ENCODE results near the gene SDR39U1. TPM values are rescaled to one million over a fixed set of nuclear protein-coding genes. Genes with fewer than 3 reads are reported as not detected.

Gene SDR39U1
- total RNA-seq, 1 donor from 2014 or later: 40.8 TPM

GRCh38 chr14:24409192-24409591 lies 33.4 kb downstream of the SDR39U1 start:
- DNase-seq (ENCODE audit: low spot score): no peak
- H3K27ac Mint-ChIP-seq: no peak overlapping the region

DNA sequence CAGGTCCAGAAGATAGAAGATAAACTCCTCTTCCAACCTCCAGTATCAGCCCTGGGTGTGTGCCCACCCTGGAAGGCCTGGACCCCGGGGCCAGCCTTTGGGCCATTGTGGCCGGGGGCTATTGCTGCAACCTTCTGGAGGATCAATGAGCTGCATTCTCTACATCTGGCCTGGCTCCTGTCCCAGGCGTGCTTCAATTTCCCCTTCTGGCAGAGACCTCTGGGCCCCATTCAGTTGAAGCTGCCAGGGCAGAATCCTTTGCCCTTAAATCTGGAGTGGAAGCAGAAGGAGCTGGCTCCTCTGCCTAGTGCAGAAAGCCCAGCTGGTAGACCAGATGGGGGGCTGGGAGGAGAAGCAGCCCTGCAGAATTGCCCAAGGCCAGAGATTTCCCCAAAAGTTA lies 33.8 kb downstream of the SDR39U1 start:
- Mint-ChIP-seq H3K9me3 (no peaks in the 10 kb centered on the region), H3K27ac (no peak overlapping the region), H3K36me3 (ENCODE audit: low read depth) (no peaks in the 10 kb centered on the region), H3K4me1 (ENCODE audit: low read depth) (no peaks in the 10 kb centered on the region), H3K27me3 (ENCODE audit: low read depth) (peaks cover 17% of the 10 kb centered on the region), H3K4me3 (ENCODE audit: low read depth) (no peak overlapping the region)
- DNase-seq (ENCODE audit: low spot score): no peak
- intact Hi-C loops (cut with micrococcal nuclease): no loop called here

More at GRCh38 chr14:24409192-24409591, 33.4 kb downstream of the SDR39U1 start:
- Mint-ChIP-seq H3K9me3 (no peaks in the 10 kb centered on the region), H3K4me1 (ENCODE audit: low read depth) (no peaks in the 10 kb centered on the region), H3K36me3 (ENCODE audit: low read depth) (no peaks in the 10 kb centered on the region), H3K4me3 (ENCODE audit: low read depth) (no peak overlapping the region), H3K27me3 (ENCODE audit: low read depth) (peaks cover 13% of the 10 kb centered on the region)
- intact Hi-C loops (cut with micrococcal nuclease): no loop called here

DNA sequence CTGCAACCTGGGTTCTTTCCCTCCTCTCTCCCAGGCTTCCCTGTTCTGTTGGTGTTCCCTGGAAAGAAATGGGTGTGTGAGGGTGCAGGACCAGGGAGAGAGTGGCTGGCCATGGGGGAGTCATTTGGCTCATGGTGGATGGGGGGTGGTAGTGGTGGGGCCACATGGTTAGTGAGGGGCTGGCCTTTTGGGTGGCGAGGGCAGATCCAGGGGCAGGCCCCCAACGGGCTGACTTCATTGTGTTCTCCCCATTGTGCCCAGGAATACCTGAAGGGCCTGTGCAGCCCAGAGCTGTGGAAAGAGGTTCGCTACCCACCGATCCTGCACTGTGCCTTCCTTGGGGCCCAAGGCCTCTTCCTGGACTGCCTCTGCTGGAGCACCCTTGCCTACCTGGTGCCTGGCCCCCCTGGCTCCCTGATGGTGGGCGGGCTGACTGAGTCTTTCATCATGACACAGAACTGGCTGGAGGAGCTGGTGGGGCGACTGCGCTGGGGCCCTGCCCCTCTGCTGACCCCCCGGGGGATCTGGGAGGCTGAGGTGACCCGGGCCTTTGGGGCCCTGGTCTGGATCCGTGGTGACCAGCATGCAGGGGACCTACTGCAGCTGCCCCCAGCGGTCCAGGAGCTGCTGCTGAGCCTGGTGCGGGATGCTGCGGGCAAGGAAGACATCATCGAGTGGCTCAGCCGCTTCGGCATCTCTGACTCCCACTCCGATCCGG lies 34.8 kb downstream of the SDR39U1 start:
- no peaks in the 10 kb centered on the region for H3K4me1 Mint-ChIP-seq (ENCODE audit: low read depth)
- no peak overlapping the region for H3K4me3 Mint-ChIP-seq (ENCODE audit: low read depth)
- DNase-seq (ENCODE audit: low spot score): no peak
- intact Hi-C loops (cut with micrococcal nuclease): no loop called here
- H3K9me3 Mint-ChIP-seq: no peaks in the 10 kb centered on the region
- no peaks in the 10 kb centered on the region for H3K36me3 Mint-ChIP-seq (ENCODE audit: low read depth)
- peaks cover 26% of the 10 kb centered on the region for H3K27me3 Mint-ChIP-seq (ENCODE audit: low read depth)
- H3K27ac Mint-ChIP-seq: no peak overlapping the region

- DNase-seq (ENCODE audit: low spot score): no peak
- no peak overlapping the region for H3K4me3 Mint-ChIP-seq (ENCODE audit: low read depth)
- H3K4me1 Mint-ChIP-seq (ENCODE audit: low read depth): no peaks in the 10 kb centered on the region
- H3K27ac Mint-ChIP-seq: no peak overlapping the region
- peaks cover 36% of the 10 kb centered on the region for H3K27me3 Mint-ChIP-seq (ENCODE audit: low read depth)
- intact Hi-C loops (cut with micrococcal nuclease): no loop called here
- H3K9me3 Mint-ChIP-seq: no peaks in the 10 kb centered on the region
- no peaks in the 10 kb centered on the region for H3K36me3 Mint-ChIP-seq (ENCODE audit: low read depth)
These were observed 36.2 kb downstream of the SDR39U1 start for GRCh38 chr14:24406416-24406815.

GRCh38 chr14:24404814-24405213 lies 37.8 kb downstream of the SDR39U1 start:
- intact Hi-C loops (cut with micrococcal nuclease): no loop called here
- H3K27me3 Mint-ChIP-seq (ENCODE audit: low read depth): peaks cover 42% of the 10 kb centered on the region
- no peaks in the 10 kb centered on the region for H3K9me3 Mint-ChIP-seq
- H3K4me3 Mint-ChIP-seq (ENCODE audit: low read depth): no peak overlapping the region
- no peaks in the 10 kb centered on the region for H3K4me1 Mint-ChIP-seq (ENCODE audit: low read depth)
- H3K27ac Mint-ChIP-seq: no peak overlapping the region
- H3K36me3 Mint-ChIP-seq (ENCODE audit: low read depth): no peaks in the 10 kb centered on the region
- no peak for DNase-seq (ENCODE audit: low spot score)

DNA sequence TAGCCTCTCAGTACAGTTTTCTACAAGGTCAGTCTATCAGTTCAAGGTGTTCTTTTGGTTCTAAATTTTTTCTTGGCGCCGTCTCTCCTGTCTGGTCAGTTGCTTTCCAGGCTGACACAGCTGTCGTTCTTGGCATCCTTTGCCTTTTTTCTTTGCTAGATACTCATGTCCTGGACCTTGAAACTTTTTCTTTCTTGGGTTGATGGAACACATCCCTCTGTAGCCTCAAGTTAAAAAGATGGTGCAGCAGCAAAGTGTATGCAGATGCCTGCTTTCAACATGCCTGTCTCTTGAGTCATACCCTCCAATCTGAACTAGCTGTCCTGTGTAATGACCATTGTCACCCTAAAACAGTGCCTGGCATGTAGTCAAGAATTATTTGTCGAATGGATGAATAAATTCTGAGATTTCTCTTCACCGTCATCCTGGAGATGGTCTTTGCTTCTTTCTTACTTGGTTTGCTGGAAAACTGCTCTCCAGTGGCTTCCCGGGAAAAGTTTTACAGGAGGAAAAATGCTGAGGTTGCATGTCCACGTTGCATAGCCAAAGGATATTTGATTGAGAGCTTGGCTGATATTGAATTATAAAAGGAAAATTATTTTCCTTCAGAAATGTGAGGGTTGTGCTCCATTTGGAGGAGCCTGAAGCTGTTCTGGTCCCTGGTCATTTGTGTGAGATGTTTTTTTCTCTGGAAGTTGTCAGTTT lies 39.1 kb downstream of the SDR39U1 start:
- H3K27me3 Mint-ChIP-seq (ENCODE audit: low read depth): peaks cover 47% of the 10 kb centered on the region
- intact Hi-C loops (cut with micrococcal nuclease): no loop called here
- H3K36me3 Mint-ChIP-seq (ENCODE audit: low read depth): no peaks in the 10 kb centered on the region
- no peak for DNase-seq (ENCODE audit: low spot score)
- no peaks in the 10 kb centered on the region for H3K9me3 Mint-ChIP-seq
- H3K4me1 Mint-ChIP-seq (ENCODE audit: low read depth): peaks cover 2% of the 10 kb centered on the region
- H3K4me3 Mint-ChIP-seq (ENCODE audit: low read depth): no peak overlapping the region
- H3K27ac Mint-ChIP-seq: no peak overlapping the region

- H3K4me1 Mint-ChIP-seq (ENCODE audit: low read depth): peaks cover 2% of the 10 kb centered on the region
- H3K27me3 Mint-ChIP-seq (ENCODE audit: low read depth): peaks cover 55% of the 10 kb centered on the region
- H3K4me3 Mint-ChIP-seq (ENCODE audit: low read depth): no peak overlapping the region
- H3K9me3 Mint-ChIP-seq: no peaks in the 10 kb centered on the region
- no peaks in the 10 kb centered on the region for H3K36me3 Mint-ChIP-seq (ENCODE audit: low read depth)
- intact Hi-C loops (cut with micrococcal nuclease): no loop called here
- no peak for DNase-seq (ENCODE audit: low spot score)
- H3K27ac Mint-ChIP-seq: no peak overlapping the region
These were observed 40.5 kb downstream of the SDR39U1 start for GRCh38 chr14:24401810-24402702.

DNA sequence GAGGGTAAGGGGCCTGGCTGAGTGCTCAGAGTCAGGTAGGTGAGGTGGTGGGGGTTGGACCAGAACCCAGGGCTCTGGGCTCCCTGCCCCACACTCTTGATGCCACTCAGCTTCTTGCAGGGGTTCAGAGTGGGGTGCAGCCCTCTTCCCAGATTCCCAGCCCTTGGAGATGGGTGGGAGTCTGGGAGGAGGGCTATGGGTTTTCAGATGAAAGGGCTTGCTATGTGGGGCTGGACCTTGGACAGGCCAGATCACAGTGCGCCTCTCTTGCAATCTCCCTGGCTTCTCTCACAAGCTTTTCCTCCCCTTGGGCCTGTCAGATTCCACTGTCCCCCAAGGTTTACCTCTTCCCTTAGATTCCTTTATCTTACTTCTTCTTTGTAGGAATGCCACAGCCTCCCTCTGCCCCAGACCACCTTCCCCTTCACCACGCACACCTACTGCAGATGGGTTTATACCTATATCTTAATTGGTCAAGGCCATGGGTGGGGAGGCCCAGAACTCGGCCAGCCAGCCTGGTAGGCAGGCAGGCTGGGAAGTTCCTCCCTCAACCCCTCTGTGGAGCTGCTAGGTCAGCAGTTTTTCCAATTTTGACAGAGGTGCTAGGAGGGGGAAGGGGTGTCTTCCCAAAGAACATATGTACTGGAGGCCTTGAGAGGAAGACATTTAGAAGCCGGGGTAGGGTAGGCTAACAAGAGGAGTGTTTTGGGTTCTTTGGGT lies 42.4 kb downstream of the SDR39U1 start:
- no peak for DNase-seq (ENCODE audit: low spot score)
- no peaks in the 10 kb centered on the region for H3K9me3 Mint-ChIP-seq
- no peak overlapping the region for H3K27ac Mint-ChIP-seq
- no peaks in the 10 kb centered on the region for H3K36me3 Mint-ChIP-seq (ENCODE audit: low read depth)
- intact Hi-C loops (cut with micrococcal nuclease): no loop called here
- H3K27me3 Mint-ChIP-seq (ENCODE audit: low read depth): peaks cover 60% of the 10 kb centered on the region
- H3K4me3 Mint-ChIP-seq (ENCODE audit: low read depth): no peak overlapping the region
- peaks cover 2% of the 10 kb centered on the region for H3K4me1 Mint-ChIP-seq (ENCODE audit: low read depth)

- H3K27ac Mint-ChIP-seq: no peak overlapping the region
- H3K27me3 Mint-ChIP-seq (ENCODE audit: low read depth): peaks cover 58% of the 10 kb centered on the region
- DNase-seq (ENCODE audit: low spot score): no peak
- H3K4me1 Mint-ChIP-seq (ENCODE audit: low read depth): peaks cover 2% of the 10 kb centered on the region
- intact Hi-C loops (cut with micrococcal nuclease): no loop called here
- no peaks in the 10 kb centered on the region for H3K36me3 Mint-ChIP-seq (ENCODE audit: low read depth)
- peak overlapping the region; percentile 28 for H3K4me3 Mint-ChIP-seq (ENCODE audit: low read depth)
- H3K9me3 Mint-ChIP-seq: no peaks in the 10 kb centered on the region
These were observed 43.1 kb downstream of the SDR39U1 start for GRCh38 chr14:24399447-24399822.

GRCh38 chr14:24398653-24399446 lies 43.7 kb downstream of the SDR39U1 start, which contains the start of gene NYNRIN:
Gene NYNRIN (plus strand): TSS chr14:24399003. CDS start chr14:24399247, 244 bp downstream.
- Mint-ChIP-seq H3K27ac (no peak within 1 kb of the TSS), H3K27me3 (ENCODE audit: low read depth) (peaks cover 54% of the 10 kb centered on the region), H3K36me3 (ENCODE audit: low read depth) (no peaks in the 10 kb centered on the region), H3K9me3 (no peaks in the 10 kb centered on the region), H3K4me1 (ENCODE audit: low read depth) (peaks cover 2% of the 10 kb centered on the region), H3K4me3 (ENCODE audit: low read depth) (peak within 1 kb of the TSS; percentile 28)
- no peak for DNase-seq (ENCODE audit: low spot score)
- intact Hi-C loops (cut with micrococcal nuclease): no loop called here

GRCh38 chr14:24398293-24398652 lies 44.3 kb downstream of the SDR39U1 start:
- intact Hi-C loops (cut with micrococcal nuclease): no loop called here
- no peak overlapping the region for H3K27ac Mint-ChIP-seq

More at GRCh38 chr14:24398293-24398652, 44.3 kb downstream of the SDR39U1 start:
- no peak for DNase-seq (ENCODE audit: low spot score)
- Mint-ChIP-seq H3K36me3 (ENCODE audit: low read depth) (no peaks in the 10 kb centered on the region), H3K27me3 (ENCODE audit: low read depth) (peaks cover 48% of the 10 kb centered on the region), H3K9me3 (no peaks in the 10 kb centered on the region), H3K4me1 (ENCODE audit: low read depth) (peaks cover 2% of the 10 kb centered on the region), H3K4me3 (ENCODE audit: low read depth) (no peak overlapping the region)

All from activated T-helper 2 cell treated with anti-CD3 and anti-CD28 coated beads, Interferon-gamma antibody, Interleukin-2, Interleukin-4, amounts not matched to agents 10 μg/mL and 5 μg/mL and 100 μg/mL, durations not matched to agents 14 hours and 24 hours and 36 hours (primary cell).